Suppressor macrophage treated with lipopolysaccharide for 1 hour (primary cell): ENCODE measurements around the gene TNS3.
"Not testable (repeated sequence)": the region's sequence is repeated elsewhere in the genome, so short reads cannot be mapped to it uniquely, and the experiment has no call there.

ENCODE experiments used
- DNase-seq, 3 donors: peaks; one replicate each; pipeline ENCODE4 v3.0.0-alpha.2; 2020 to 2022

Gene TNS3

GRCh38 chr7:47444376-47445098 lies 137.4 kb downstream of the TNS3 start:
- peak in 2 of 3 donors; percentile 38 to 46 for DNase-seq

DNA sequence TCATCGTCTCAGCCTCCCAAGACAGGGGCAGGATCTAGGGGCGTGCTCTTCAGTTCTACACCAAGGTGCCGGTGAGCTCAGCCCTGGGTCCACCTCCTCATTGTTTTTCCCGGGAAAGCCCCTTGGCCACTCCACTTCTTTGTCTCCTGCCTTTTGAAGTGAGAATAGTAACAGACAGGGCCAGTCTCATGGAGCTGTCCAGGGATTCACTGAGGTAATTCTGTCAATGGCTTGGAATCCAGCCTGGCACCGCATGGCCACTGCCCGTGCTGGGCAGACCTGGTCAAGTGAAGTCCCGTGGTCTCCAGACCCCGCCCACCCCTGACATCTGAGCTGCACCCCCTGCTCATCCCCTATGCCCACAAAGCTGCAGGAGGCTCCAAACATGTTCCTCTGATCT lies 138.9 kb downstream of the TNS3 start:
- peak in 1 of 3 donors; percentile 39 for DNase-seq

DNA sequence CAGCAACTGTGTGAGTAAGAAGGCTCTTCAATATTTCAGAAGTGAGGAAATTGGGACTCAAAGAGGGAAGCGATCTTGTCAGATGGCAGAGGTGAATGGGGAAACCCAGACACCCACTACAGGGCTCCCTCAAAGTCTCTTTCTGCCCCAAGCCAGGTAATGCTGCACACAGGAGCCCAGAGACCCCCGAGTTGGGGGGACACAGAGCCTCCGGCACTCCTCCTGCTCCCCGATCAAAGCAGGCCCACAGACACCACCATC lies 139.4 kb downstream of the TNS3 start:
- DNase-seq = peak; percentile 63 to 67 (median 64)

DNA sequence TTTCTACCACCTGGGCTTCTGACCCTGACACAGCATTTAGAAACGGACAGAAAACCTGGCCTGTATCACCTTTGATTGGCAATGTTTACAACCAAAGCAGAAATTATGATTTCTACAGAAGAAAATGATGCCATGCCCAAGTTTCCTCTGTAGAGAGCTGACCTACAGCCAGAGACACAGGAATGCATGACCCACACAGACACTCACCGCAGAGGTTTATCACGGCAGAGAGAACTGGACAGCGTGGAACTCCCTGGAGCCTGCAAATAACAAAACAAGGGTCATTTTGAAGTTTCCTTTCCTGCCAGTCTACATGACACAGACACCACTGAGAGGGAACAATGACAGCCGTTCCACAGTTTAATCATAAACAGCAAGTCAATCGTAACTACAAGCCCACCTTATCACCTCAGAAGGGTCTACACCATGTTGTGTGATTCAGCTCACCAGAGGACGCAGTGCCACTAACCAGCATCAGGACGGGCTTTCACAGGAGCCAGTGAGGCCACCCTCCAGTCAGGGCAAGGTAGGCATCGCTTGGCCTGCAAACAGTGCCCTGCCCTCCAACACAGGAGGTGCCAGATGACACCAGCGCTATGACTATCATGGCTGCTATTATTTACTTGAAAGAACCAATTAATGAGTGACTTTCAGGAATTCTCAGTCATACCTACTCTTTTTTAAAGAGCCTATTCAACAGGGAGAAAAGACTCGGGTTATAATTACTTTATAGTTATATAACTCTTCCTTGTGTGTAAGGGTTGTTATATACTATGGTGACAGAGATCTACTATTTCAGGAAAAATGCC lies 139.9 kb downstream of the TNS3 start:
- DNase-seq = no peak

- DNase-seq = not testable (repeated sequence)
These were observed 140.9 kb downstream of the TNS3 start for GRCh38 chr7:47441048-47441447.

- no peak for DNase-seq
These were observed 141.6 kb downstream of the TNS3 start for GRCh38 chr7:47440320-47440719.

GRCh38 chr7:47439181-47439667 lies 142.7 kb downstream of the TNS3 start:
- no peak for DNase-seq

- DNase-seq = no peak
These were observed 143.4 kb downstream of the TNS3 start for GRCh38 chr7:47438411-47439029.

DNA sequence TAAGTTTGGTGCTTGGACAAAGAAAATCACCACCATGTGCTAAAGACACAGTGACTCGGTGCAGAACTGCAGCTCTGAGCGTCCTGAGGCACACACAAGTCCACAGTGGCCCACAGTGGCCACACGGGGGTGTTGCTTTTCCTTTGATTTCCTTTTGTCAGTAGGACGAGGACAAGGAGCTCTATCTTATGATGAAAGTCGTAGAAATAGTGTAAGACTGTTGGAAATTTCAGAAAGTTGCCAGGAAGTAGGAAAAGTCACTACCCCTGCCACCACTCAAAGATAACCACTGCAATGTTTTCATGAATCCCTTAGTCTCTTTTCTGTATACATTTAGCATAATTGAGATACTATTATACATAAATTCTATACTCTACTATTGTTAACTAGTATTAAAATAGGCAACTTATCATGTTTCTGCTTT lies 146.0 kb downstream of the TNS3 start:
- DNase-seq = peak; percentile 66 to 71 (median 71)

- no peak for DNase-seq
These were observed 148.4 kb downstream of the TNS3 start for GRCh38 chr7:47433564-47433895.

DNA sequence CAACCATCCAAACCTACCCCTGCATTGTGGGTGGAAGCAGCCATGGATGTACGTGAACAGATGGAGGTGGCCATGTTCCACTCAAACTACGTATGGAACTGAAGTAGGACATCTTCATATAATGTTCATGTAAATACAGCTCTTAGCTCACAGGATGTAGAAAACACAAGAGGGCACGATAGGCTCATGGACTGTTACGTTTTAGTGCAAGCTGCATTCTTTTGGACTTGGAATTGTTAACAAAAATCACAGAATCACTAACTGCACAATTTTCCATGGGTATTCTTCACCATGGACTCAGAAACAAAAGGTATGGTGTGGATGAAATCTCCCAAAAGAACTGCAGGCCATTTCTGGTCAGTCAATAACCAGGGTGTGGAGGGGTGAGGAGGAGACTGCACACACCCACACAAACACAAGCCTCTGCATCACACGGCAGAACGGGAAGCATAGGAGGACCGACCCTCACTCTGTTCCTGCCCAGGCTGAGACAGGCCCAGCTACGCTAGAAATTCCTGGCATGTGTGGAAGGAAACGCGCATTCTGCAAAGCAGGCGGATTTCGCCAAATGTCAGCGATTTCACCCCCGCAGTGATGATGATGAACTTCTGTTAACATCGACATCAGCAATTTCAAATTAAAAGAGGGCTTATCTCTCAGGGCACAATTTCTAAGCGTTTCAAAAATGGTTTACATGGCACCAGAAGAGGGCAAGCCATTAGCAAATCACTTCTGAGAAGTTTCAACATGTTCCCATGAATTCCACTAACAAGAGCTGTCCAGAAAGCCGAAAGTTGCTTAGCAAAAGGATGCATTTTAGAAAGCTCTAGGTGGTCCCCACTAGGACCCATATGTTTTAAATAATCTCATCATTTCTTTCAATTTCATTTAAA lies 149.0 kb downstream of the TNS3 start:
- DNase-seq = peak; percentile 27 to 39 (median 31)

DNA sequence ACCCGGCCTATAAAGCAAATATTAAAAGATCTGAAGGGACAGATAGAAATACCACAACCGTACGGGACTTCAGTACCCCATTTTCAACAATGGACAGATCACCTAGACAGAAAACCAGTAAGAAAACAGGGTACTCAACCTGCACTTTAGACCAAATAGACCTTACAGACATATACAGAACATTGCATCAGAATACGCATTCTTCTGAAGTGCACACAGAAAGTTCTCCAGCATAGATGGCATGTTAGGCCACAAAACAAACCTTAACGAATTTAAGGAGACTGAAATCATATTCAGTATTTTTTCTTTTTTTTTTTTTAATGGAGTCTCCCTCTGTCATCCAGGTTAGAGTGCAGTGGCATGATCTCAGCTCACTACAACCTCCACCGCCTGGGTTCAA lies 151.5 kb downstream of the TNS3 start:
- DNase-seq = no peak

GRCh38 chr7:47428768-47429472 lies 153.0 kb downstream of the TNS3 start:
- no peak for DNase-seq

- no peak for DNase-seq
These were observed 153.7 kb downstream of the TNS3 start for GRCh38 chr7:47428052-47428767.

- no peak for DNase-seq
These were observed 154.8 kb downstream of the TNS3 start for GRCh38 chr7:47427051-47427643.

DNA sequence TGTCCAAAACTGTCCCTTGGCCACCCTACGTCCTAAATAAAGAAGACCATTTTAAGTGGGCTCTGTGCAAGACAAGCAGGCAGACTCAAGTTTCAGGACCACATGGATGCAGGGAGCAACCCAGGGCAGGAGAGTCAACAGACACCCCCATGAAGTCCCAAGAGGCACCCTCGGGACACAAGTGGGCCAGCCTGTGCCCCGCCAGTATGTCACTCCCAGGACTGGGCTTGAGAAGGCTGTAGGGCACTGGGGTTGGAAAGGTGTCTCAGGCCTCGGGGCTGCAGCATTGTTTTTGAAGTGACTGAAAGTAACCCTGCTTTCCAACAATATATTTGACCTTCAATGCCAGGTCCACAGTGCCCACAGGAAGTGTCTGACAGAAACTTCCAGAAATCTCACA lies 157.4 kb downstream of the TNS3 start:
- DNase-seq = no peak

- no peak for DNase-seq
These were observed 158.7 kb downstream of the TNS3 start for GRCh38 chr7:47423196-47423595.

DNA sequence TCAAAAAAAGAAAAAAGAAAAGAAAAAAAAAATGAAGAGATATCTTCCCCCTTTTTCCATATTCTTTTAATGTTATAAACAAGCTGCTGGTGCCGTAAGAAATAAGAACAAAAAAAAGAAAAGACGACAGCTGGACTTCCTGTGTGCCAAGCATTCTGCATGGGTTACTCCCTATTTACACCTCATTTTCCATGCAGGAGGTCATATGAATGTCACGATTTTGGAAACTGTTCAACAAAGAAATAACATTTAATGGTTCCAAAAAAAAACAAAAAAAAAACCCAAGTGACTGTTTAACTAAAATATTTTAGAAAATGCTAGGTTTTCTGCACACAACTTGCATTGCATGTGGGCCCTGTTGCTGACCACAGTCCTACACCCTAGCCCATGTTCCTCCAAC lies 159.3 kb downstream of the TNS3 start:
- DNase-seq = no peak

GRCh38 chr7:47421456-47421855 lies 160.5 kb downstream of the TNS3 start:
- DNase-seq = no peak

DNA sequence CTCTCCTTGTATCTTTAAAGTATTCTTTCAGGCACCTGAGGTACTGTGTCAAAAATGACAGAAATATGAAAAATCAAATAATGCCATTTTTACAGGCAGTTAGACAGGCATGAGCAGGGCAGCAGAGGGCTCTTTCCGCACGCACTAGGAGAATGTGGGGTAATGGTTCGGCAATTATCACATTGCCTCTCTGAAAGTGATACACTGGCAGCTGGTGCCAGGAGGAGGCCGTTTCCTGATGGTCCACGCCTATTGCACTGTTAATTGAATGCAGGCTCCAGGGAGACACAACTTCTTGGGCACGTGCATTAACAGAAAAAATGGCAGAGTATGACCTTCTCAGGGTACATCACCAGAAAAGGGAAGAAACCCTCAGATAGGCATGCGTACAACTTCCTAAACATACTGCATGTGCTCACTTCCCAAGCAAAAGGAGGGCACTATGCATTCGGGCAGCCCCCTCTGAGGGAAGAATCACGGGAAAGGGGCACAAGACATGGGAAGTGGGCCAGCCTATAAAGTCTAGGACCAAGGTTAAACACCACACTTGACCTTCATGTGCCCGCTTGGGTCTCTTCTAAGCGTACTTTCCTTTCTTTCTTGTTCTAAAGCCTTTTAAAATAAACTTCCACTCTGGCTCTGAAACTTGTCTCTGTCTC lies 161.7 kb downstream of the TNS3 start:
- DNase-seq = no peak

DNA sequence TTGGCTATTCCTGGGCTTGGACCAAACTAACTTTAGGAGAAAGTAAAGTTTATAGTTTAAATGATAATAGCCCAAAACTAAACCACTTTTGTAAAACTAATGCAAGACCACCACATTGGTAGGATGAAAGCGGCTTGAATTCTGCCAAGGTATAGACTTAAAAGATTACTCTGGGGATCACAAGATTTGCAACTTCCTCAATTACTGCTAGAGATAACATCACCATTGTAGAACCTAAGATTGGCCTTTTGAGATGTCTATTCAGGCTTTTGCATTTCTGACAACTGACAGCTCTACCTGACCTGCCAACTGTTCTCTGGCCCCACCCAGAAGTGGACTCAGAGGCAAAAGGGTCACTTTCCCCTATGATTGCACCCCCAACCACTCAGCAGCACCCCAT lies 162.4 kb downstream of the TNS3 start:
- peak in 1 of 3 donors; percentile 15 for DNase-seq
